OCI-LY1 (cell line): ENCODE results near the gene TSPAN32.

Source experiments
- EZH2 ChIP-seq: fragments of 200-600 bp; sonication (generic), shearing (Covaris generic); IDR thresholded peaks from 2 replicates; pipeline ENCODE4 v1.8.0; 2017; ENCODE audit warnings: borderline replicate concordance, mixed run types, mild to moderate bottlenecking, antibody characterized with exemption, low read length, moderate library complexity, mixed read lengths
- TF ChIP-seq, protein P1 (sequence below): fragments of 200-600 bp; sonication (generic), shearing (Covaris generic); IDR thresholded peaks from 2 replicates; pipeline ENCODE4 v1.5.1; 2017; ENCODE audit warnings: mild to moderate bottlenecking, antibody characterized with exemption, low read length, moderate library complexity, mixed read lengths

DNA sequence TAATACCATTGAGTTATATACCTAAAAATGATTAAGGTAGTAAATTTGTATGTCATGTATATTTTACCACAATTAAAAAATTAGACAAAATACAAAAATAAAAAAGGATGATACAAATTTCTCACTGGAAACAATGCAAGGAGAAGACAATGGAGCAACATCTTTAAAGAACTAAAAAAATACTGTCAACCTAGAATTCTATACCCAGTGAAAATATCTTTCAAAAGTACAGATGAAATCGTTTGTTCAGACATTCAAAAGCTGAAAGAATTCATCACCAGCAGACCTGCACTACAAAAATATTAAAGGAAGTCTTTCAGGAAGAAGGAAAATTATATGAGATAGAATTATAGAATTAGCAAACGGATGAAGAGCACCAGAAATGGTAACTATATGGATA lies 21.6 kb upstream of the TSPAN32 start:
- TF ChIP-seq, protein P1, sequence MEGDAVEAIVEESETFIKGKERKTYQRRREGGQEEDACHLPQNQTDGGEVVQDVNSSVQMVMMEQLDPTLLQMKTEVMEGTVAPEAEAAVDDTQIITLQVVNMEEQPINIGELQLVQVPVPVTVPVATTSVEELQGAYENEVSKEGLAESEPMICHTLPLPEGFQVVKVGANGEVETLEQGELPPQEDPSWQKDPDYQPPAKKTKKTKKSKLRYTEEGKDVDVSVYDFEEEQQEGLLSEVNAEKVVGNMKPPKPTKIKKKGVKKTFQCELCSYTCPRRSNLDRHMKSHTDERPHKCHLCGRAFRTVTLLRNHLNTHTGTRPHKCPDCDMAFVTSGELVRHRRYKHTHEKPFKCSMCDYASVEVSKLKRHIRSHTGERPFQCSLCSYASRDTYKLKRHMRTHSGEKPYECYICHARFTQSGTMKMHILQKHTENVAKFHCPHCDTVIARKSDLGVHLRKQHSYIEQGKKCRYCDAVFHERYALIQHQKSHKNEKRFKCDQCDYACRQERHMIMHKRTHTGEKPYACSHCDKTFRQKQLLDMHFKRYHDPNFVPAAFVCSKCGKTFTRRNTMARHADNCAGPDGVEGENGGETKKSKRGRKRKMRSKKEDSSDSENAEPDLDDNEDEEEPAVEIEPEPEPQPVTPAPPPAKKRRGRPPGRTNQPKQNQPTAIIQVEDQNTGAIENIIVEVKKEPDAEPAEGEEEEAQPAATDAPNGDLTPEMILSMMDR: no peak
- no peak for TF ChIP-seq EZH2
